ENCODE results near the gene ARHGAP44.

- TF ChIP-seq CTCF (IDR thresholded peaks at IDR 0.05; ENCODE audit: low read depth, low read length) (no peak), EZH2phosphoT487 (IDR thresholded peaks at IDR 0.05; ENCODE audit: low read depth) (no peak)
Measured at GRCh38 chr17:12806630-12807029, 17.3 kb downstream of the ARHGAP44 start.
